ENCODE measurements around the gene CNTN4. TPM values are rescaled to one million over a fixed set of nuclear protein-coding genes. Genes with fewer than 3 reads are reported as not detected.
A peak's percentile ranks its signal among the peaks of the same experiment; 100 is the strongest.

Gene CNTN4
- total RNA-seq, 1 experiment from 2014 or later, result 1.6 TPM

DNA sequence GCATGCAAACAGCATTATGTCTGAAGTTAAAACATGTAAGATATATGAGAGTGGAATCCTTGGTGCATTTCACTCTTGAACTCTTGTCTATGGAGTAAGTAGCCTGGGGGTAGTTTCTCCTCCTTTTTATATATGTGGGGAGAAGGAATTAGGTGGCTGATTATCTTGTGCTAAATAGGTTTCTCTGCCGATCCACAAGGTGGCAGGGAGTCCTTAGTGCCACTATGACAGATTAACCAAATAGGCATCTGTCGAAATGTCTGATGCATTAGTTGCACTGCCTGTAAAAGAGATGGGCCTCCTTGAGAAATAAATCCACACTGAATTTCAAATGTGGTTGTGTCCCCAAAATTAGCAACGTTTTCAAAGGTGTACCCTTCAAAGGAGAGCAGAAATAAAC, 170.1 kb downstream of the CNTN4 start:
- Histone ChIP-seq H2BK120ac (ENCODE audit: low read depth, low read length, poor library complexity, severe bottlenecking) (no peak overlapping the region), H2BK5ac (ENCODE audit: insufficient read length, low read length) (no peak overlapping the region), H4K20me1 (ENCODE audit: control insufficient read depth, insufficient read depth, insufficient read length) (no peaks in the 10 kb centered on the region), H4K5ac (ENCODE audit: insufficient read length, low read depth, low read length) (no peak overlapping the region), H3K23ac (ENCODE audit: insufficient read length, low read depth, low read length) (no peak overlapping the region), H3T11ph (ENCODE audit: low read length) (no peak overlapping the region), H3K14ac (ENCODE audit: insufficient read depth, low read length) (no peak overlapping the region), H3K23me2 (ENCODE audit: insufficient read length, low read depth, low read length, poor library complexity, severe bottlenecking) (no peaks in the 10 kb centered on the region), H2BK15ac (ENCODE audit: low read depth, low read length) (no peak overlapping the region), H3K79me1 (ENCODE audit: insufficient read depth, low read depth, low read length, poor library complexity, severe bottlenecking) (no peaks in the 10 kb centered on the region), H3K4ac (ENCODE audit: low read depth, low read length) (no peak overlapping the region), H2AK5ac (ENCODE audit: insufficient read length, low read length) (no peak overlapping the region), H4K8ac (replicated peaks; ENCODE audit: insufficient read length, low read depth, low read length) (no peak overlapping the region), H2AFZ (ENCODE audit: low read length) (no peak overlapping the region), H3K27ac (ENCODE audit: insufficient read length, low read depth, low read length) (no peak overlapping the region), H3K9me3 (ENCODE audit: control insufficient read depth, low read depth, low read length) (no peaks in the 10 kb centered on the region), H3K18ac (ENCODE audit: insufficient read length, low read depth, low read length) (no peak overlapping the region), H3K9ac (ENCODE audit: extremely low read depth, insufficient read length, low read length) (no peak overlapping the region), H3K27me3 (ENCODE audit: insufficient read depth, low read length) (no peaks in the 10 kb centered on the region), H2BK20ac (ENCODE audit: low read depth, low read length, poor library complexity, severe bottlenecking) (no peak overlapping the region), H3K79me2 (ENCODE audit: insufficient read depth, low read length) (no peaks in the 10 kb centered on the region), H3K4me1 (ENCODE audit: insufficient read depth, low read length) (no peaks in the 10 kb centered on the region), H3K56ac (ENCODE audit: insufficient read length, low read depth, low read length) (no peak overlapping the region), H2BK12ac (ENCODE audit: insufficient read length, low read depth, low read length) (no peak overlapping the region), H3K4me2 (ENCODE audit: insufficient read depth, insufficient read length, low read length) (no peak overlapping the region), H4K91ac (ENCODE audit: insufficient read length, low read depth, low read length) (no peak overlapping the region)
- Mint-ChIP-seq H3K27me3 (ENCODE audit: low read depth) (no peaks in the 10 kb centered on the region), H3K4me3 (no peak overlapping the region), H3K27ac (no peak overlapping the region), H3K4me1 (peaks cover 10 to 11% of the 10 kb centered on the region in 2 experiments; a peak in 3 of 4 replicates), H3K36me3 (ENCODE audit: insufficient read depth in 1 of 3, low read depth in 3 of 3) (no peaks in the 10 kb centered on the region), H3K9me3 (no peaks in the 10 kb centered on the region)
- DNase-seq, result no peak
- no CpG with 5 or more reads among the region's 3 CpGs for WGBS (ENCODE audit: extremely low coverage, insufficient read length, low lambda C conversion rate)
- TF ChIP-seq, protein P1, sequence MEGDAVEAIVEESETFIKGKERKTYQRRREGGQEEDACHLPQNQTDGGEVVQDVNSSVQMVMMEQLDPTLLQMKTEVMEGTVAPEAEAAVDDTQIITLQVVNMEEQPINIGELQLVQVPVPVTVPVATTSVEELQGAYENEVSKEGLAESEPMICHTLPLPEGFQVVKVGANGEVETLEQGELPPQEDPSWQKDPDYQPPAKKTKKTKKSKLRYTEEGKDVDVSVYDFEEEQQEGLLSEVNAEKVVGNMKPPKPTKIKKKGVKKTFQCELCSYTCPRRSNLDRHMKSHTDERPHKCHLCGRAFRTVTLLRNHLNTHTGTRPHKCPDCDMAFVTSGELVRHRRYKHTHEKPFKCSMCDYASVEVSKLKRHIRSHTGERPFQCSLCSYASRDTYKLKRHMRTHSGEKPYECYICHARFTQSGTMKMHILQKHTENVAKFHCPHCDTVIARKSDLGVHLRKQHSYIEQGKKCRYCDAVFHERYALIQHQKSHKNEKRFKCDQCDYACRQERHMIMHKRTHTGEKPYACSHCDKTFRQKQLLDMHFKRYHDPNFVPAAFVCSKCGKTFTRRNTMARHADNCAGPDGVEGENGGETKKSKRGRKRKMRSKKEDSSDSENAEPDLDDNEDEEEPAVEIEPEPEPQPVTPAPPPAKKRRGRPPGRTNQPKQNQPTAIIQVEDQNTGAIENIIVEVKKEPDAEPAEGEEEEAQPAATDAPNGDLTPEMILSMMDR (conservative IDR thresholded peaks at IDR 0.05), result peak; percentile 51; the same call in 2 of the 3 replicates

Measured in H9 (cell line).